Erythroblast (primary cell): ENCODE data around the gene AUTS2.

Experiments used
- GATA1 ChIP-seq: IDR thresholded peaks from 2 replicates; pipeline ENCODE4 v1.6.1; 2011; ENCODE audit warnings: low read depth, mild to moderate bottlenecking, control low read depth, low read length, moderate library complexity
- POLR2A ChIP-seq: IDR thresholded peaks from 2 replicates; pipeline ENCODE4 v1.6.1; 2011; ENCODE audit warnings: mild to moderate bottlenecking, low read length

- no peak for TF ChIP-seq POLR2A
- TF ChIP-seq GATA1 = no peak
Observed at GRCh38 chr7:70752794-70753241, 1154.5 kb downstream of the AUTS2 start.
